NCI-H526 (cell line): ENCODE measurements around the gene FBXO31.

ENCODE experiments used
- DNase-seq, 2 experiments: peaks; one replicate each; lab custom pipeline; 2025; lab: John Stamatoyannopoulos, UW

Gene FBXO31

DNA sequence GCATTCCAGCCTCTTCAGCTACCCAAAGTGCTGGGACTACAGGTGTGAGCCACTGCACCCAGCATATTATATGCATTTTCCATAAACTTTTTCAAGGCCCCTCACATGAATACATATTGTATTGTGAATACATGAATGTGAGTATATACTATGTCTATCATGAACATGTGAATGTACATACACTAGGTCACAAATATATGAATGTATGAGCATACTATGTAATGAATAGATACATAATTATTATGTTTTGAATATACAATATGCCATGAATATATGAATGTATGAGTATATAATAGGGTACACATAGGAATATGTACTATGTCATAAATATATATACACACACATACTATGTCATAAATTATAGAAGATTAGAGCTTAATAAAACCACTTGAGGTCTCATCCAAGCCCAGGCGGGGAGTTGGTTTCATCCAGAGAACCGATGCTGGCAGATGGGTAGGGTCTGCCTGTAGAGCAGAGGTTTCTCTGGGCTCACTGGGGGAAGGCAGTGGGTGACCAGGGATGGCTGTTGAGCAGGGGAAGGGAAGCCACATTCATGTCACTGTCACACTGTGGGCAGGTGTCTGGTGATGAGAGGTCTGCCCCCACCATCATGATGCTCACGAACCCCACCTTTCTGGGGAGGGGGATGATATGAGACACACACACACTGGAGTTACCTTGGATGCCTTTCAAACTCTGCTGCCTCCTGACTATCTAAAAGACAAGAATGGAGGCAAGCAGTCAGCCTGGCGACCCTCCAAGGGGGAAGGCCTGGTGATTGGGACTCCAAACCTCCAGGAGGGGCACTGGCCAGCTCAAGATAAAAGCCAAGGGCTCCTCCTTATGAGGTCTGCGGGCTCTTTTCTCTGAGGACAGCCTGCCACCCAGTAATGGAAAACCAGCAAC lies 73.7 kb downstream of the FBXO31 start:
- DNase-seq = no peak

DNA sequence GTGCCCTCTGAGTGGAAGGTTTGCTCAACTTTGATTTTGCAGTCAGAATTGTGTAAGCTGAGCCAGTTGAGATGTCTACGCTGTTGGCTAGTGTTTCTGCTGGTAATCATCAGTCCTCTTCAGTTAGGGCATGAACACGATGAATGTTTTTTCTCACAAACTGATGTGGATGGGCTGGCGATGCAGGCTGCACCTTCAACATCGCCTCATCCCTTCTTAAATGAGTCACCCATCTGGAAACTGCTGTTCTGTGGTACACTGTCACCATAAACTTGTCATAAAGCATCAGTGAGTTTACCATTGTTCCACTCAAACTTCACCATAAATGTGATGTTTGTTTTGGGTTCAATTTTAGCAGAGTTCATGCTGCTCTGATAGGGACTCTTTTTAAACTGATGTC lies 74.8 kb downstream of the FBXO31 start:
- no peak for DNase-seq

DNA sequence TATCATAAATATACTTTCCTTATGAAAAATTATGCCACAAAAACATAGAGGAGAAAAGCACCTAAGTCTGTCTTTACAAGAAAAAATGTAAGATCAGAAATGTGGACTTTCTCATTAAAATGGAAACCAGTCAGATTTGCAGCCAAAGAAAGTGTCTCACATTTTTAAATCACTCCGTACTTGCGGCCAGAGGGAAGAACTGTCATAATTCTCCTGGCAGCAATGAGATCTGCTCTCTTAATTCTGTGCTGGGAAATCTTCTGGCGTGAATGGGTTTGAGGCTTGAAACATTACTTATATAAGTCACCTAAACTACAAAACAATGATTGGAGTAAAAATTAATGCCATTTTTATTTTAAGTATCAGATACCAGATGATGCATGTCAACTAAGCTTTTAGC lies 77.1 kb downstream of the FBXO31 start:
- DNase-seq = no peak

DNA sequence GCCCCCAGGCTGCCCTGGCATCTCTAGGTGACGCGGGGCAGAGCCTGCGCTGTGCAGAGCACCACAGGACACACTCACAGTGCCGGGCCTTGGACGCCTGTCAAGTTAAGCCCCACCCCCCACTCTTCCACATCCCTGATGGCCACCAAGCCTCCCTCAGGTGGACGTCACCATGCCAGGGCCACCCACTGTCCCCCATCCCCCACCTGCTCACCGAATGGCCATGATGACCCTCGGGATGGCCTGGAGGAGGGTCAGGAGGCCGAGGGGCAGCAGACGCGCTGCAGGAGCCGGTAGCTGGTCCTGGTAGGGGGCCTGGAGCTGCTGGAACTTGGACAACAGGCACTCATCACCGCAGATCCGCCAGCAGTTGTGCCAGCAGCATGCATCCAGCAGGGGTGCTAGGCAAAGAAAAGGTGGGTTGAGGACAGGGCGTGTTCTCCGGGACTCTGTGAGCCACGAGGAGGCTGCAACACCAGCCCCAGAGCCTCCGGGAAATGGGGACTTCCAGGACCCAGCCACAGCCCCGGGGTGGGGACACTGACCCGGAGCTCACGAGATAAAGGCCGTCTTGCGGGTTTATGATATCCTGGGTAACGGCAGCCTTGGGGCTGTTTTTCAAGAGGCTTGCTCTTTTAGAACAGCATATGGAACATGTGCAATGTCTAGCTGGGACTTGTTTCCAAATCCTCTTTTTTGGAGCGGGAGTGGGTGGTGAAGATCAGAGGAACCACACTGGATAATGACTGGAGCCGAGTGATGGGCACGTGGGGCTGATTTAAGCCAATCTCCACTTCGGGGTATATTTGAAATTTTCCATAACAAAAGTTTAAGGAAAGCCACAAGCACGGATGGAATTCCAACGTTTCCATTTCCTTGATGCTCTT lies 77.8 kb downstream of the FBXO31 start:
- no peak for DNase-seq

DNA sequence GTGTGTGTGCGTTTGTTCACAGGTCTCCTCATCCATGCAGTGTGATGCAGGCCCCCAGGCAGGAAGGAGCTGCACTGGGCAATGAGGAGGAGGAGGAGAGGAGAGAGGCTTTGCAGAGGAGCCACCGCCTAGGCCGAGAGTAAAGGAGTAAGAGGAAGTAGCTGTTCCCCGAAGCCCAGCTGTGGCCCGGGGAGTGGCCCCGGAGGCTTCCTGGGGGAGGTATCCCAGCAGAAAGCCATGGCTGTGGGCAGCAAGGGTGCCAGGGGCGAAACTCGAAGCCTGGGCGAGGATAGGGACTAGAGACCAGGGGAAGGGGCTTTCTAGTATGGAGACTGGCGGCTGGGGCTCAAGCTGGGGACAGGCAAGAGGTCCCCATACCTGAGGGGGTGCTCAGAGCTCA lies 78.6 kb downstream of the FBXO31 start:
- DNase-seq = no peak

DNA sequence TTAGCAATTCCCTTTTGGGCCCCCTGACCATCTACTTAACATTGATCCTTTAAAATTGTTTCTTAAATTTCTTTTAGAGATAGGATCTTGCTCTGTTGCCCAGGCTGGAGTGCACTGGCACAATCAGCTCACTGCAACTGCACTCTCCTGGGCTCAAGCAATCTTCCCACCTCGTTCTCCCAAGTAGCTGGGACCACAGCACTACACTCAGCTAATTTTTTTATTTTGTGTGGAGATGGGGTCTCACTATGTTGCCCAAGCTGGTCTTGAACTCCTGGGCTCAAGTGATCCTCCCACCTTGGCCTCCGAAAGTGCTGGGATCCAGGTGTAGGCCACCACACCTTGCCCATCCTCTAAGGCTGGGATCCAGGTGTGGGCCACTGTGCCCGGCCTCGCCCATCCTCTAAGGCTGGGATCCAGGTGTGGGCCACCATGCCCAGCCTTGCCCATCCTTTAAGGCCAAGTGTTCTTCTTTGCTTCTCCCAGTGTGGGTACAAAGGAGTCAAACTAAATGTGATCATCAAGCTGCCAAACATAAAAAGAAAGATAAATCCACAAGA lies 79.5 kb downstream of the FBXO31 start:
- DNase-seq = no peak

DNA sequence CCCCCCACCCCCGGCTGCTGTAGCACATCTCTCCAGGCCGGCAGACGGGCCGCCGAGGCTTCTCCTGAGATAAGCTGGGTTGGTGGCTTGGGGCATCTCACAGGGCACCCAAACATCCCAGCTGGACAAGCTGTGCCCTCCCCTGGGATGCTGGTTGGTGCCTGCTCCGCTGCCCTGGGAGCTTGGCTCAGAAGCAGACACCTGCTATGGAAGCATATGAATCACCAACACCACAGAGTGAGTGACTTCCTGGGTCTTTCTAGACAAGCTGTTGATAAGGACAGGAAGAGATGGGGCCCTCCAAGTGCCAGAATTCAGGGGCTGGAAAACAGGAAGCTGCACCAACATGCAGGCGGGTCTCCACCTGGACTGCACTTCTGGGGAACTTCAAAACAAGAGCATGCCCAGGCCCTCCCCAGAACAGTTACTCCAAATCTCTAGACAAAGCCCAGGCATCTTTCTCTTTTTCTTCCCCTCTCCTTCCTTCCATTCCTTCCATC lies 80.1 kb downstream of the FBXO31 start:
- no peak for DNase-seq

DNA sequence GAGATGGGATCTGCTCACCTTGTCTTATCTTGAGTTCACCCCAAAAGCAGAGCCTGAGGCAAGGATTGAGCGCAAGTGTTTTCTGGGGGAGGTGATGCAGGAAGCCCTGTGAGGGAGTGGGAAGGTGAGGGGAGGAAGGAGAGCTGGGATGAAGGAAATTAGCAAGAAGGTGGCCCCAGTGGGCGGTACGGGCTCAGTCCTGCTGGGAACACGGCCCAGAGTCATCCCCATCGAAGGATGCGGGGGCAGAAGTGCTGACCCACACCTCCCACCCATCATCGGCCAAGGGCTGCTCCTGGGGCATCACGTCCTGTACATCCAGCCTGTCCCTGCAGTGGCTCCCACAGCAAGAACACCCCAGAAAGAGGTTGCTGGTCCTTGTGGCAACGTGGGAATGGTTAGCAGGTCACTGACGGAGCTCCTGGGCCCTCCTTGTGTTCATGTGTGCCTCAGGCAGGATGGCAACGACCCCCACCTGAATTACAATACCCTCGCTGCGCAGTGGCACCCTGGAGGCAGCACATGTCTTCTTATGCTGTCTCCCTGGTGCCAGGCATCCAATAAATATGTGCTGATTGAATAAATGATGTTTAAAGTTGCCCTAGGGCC lies 84.6 kb downstream of the FBXO31 start:
- DNase-seq = no peak

DNA sequence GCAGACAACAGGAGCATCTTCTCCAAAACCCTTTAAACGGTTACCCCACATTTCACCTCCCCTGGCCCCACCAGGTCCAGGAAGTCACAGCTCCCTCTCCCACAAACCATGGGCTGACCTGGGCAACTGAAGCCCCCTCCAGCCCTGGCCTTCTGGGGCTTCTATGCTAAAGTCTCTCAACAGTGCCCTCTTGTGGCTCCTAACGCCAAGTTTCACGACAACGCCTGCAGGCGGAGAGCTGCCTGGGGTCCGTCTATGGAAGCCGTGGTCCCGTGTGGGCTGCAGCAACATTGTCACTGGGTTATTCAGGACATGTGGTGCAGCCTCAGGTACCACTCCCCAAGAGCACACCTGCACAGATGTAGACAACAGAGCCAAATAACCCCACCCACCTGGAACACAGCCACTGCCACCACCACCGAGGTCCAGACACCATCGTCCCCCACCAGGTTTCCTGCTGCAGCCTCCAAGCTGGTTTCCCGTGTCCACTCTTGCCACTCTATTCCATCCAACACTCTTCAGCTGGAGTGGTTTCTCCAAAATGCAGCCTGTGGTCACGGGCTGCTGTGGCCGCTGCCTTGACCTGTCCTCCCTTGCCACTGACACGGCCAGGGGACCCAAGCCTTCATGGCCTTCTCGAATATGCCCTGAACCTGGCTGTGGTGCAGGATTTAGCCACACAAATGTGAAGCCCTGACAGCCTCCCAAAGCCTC lies 85.5 kb downstream of the FBXO31 start:
- DNase-seq = peak; percentile 1 to 44

DNA sequence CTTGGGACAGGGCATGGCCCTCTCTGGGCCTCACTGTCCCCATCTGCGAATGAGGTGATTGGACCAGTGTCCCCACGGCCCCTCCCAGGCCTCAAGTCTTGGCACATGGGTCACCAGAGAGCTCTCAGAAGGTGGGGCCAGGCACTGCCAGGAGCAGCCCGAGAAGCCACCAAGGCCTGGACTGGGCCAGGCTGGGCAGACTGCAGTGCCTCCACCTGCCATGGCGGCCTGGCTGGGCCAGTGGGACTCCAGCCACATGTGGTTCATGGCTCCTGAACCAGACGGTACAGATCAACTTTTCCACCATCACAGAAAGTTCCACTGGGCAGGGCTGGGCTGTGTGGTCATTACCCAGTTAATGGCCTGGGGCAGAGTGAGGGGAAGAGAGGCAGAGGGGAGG lies 86.2 kb downstream of the FBXO31 start:
- DNase-seq = no peak

DNA sequence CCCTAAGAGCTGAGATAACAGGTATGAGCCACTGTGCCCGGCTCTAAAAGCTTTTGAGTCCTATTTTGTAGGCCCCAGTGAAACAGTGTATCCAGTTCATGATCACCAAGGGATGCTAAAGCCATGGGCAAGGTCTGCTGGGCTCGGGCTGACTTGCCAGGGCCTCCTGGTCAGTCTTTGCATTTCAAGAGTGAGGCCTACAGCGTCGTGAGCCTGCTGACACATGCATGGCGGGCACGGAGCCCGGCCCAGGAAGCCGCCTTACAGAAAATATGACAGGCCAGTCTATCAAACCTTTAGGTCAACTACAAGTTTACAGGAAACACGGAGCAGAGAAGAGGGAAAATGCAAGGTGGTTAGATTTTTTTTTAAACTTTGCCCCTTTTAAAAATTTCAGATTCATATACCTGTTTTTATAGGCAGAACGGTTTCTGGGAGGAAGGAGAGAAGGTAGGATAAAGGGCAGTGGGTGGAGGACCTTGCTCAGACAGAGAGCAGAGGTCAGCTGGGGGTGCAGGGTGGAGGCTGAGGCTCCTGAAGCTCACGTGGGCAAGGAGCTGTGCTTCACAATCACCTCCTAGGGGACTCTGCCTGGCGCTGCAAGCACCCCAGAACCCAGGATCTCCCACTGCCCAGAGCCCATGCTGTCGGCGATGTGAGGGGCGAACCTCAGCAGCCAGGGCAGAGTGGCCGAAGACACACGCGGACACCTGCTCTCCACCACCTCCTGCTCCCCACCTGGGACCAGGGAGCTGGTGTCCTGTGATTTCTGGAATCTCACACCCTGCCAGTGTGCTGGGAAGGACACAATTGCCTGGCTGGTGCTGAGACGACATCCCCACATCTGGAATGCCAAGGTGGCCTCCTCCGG lies 87.7 kb downstream of the FBXO31 start:
- no peak for DNase-seq

DNA sequence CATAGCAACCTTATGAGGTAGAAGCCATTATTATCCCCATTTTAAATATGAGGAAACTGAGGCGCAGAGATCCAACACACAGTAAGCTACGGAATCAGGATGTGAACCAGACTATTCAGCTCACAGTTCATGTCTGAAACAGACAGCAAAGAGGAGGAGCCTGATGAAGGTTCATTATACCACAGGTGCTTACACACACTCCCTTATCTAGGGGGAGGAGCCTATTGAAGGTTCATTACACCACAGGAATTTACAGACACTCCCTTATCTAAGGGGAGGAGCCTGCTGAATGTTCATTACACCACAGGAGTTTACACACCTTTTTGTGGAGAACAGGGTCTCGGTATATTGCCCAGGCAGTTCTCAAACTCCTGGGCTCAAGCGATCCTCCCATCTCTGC lies 88.3 kb downstream of the FBXO31 start:
- DNase-seq = peak; percentile 1 to 19

DNA sequence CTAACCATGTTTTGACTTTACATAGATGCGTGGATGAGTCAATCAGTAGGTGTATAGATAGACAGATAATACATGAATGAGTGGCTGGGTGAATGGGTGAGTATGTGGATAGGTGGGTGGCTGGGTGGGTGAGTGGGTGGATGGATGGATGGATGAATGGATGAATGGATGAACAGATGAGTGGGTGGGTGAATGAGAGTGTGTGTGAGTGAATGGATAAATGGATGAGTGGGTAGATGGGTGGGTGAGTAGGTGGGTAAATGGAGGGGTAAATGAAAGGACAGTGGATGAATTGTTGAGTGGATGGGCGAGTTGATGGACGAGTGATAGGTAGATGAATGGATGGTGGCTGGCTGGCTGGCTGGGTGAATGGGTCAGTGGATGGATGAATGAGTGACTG lies 89.6 kb downstream of the FBXO31 start:
- no peak for DNase-seq

DNA sequence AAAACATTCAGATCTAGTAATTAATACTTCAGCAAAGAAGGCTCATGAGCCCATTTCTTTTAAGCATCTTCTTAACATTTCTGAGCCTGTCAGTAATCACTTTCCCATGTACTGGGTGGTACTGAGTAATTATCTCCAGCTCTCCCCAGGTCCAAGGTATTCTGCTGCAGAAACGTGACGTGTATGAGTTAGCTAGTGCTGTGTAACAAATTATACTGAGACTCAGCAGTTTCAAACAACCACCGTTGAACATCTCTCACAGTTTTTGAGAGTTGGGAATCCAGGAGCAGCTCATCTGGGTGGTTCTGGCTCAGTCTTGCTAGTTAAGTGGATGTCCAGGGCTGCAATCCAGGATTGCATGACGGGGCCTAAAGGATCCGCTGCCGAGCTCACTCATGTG lies 91.6 kb downstream of the FBXO31 start:
- no peak for DNase-seq

DNA sequence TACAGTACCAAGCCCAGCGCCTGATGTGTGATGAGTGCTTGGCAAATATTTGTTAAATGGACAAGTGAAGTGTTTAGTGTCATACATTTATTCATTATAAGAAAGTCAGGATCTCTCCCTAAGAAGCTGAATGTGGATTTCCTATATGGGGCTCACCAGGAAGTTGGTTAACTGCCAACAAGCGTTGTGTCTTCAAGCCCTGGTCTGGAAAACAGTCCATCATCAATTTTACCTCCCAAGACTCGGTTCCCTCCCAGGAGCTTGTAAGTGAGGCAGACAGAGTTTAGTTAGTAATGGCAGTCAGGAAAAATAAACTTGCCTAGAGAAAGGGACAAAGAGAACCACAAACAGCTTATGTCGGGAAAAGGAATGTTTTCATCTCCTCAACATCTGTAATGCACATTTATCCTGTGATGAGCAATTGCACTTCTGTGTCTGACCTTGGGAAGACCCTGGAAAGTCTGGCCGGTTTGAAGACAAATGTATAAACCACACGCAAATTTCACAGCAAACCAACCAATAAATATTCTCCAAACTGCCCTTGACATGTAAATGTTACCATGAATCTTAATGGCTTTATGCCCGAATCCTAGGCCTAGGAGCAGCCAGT lies 94.7 kb downstream of the FBXO31 start:
- no peak for DNase-seq

DNA sequence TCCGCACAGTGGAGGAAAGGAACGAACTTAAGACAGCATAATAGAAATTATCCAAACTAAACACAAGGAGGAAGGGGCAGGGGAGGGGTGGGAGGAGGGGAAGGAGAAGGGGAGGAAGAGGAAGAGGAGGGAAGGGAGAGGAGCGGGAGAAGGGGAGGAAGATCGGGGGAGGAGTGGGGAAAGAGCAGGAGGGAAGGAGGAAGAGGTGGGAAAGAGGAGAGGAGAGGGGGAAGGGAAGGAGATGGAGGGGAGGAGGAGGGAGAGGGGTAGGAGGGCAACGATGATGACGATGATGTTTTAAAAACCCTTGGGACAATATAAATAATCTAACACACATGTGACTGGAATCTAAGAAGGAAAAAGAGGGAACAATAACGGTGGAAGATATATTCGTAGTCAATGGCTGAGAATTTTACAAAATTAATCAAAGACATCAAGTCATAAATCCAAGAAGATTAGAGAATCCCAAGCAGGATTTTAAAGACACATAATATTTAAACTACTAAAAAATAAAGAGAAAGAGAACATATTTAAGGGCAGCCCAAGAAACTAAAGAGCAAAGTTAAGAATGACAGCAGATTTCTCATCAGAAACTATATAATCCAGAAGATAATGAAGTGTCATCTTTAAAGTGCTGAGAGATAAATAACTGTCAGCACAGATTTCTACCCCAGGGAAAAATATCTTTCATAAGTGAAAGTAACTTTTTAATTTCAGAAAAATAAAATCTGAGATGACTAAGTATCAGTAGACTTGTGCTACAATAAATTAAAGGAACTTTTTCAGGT lies 96.5 kb downstream of the FBXO31 start:
- DNase-seq = no peak

DNA sequence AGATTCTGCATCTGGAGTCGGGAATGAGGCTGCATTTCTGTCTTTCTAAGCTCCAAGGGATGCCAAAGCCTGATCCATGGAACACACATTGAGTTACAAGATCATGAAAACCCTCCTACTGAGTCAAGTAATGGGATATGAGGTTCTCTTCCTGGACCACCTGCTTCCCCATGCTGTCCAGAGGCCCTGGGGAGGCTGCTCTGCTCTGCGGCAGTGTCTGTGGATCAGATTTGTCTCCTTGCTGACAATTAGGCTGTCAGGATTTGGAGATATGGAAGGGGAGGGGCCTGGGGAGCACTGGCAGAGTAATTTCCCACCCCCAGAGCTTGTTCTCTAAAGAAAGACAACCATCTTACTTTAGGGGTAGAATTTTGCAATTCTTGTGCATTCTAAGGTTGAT lies 99.4 kb downstream of the FBXO31 start:
- no peak for DNase-seq

DNA sequence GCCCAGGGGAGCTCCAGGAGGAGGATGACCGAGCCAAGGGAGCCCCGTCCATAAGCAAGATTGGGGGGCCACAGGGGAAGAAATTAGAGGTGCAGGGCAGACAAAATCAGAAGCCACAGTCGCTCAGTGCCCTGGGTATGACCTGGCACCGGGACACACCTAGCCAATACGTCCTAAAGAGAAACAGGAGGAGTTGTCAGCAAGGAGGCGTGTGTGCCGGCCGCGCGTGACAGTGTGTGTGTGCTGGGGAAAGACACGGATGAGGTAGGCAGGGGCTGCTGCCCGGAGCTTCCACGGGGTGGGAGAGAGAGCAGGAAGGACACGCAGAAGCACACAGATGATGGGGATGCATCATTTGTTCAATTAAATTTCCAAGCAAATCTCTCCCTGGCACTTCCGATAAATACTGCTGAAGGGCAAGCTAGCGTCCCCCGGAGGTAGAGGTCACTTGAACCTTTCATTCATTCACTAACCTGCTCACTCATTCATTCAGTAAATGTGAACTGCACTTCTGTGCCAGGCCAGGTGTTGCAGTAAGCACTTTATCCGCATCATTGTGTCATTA lies 104.4 kb downstream of the FBXO31 start:
- DNase-seq = no peak
